NCI-H82 treated with DMSO at 0.1 percent for 48 hours (cell line): ENCODE measurements around the gene RELL1.

Experiments
- DNase-seq: peaks from one replicate; lab custom pipeline; 2025; ENCODE audit not compliant: unreplicated experiment; lab: John Stamatoyannopoulos, UW

Gene RELL1

DNA sequence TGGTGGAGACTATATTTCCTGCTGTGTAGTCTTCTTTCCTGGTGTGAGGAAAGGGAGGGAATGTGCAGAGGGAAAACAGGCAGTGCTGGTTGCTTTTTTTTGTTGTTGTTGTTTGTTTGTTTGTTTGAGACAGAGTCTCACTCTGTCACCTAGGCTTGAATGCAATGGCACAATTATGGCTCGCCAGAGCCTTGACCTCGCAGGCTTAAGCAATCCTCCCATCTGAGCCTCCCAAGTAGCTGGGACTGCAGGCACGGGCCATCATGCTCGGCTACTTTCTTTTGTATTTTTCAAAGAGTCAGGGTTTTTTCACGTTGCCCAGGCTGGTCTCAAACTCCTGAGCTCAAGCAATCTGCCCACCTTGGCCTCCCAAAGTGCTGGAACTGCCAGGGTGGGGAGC, 82.5 kb downstream of the RELL1 start:
- DNase-seq = no peak

DNA sequence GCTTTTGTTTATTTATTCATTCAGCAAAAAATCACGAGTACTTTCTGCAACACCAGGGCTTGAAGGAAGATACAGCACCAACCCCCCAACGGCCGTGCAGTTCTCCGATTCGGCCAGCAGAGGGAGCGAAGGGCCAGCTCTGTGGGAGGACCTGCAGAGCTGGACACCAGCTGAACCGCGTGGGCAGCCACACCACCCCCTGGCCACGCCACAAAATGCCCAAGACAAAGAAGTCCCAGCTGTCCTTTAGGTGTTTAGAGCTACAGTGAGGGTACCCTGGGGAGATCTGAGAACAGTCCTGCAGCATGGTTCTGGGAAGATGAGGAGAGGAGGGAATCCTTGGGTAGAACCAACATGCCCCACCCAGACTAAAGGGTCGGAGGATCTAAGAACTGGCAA, 83.1 kb downstream of the RELL1 start:
- DNase-seq = no peak

DNA sequence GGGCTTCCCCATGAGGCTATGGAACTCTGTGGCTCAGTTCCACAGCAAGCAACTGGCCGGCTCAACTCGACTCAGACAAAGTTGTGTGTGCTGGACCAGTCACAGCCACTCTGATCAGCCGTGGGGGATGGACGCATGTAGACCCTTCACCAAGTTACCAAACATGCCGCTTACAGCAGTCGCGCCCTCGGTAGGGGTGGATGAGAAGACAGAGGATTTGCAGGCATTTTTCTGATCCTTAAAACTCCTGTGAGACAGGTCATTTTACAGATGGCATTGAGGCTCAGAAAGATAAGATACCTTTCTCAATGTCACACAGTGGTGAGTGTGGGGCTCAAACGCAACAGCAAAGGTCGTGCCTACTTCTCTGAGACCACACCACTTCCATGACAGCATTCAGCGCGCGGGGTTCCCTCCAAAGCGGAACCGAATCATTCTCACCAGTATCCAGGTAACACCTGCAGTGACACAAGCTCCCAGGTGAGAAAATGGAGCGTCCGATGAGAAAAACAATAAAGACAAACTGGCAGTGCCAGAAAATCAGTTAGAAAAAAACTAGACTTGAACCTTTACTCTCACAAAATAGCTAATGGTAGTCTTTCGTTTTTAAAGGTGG, 83.6 kb downstream of the RELL1 start:
- DNase-seq = no peak

DNA sequence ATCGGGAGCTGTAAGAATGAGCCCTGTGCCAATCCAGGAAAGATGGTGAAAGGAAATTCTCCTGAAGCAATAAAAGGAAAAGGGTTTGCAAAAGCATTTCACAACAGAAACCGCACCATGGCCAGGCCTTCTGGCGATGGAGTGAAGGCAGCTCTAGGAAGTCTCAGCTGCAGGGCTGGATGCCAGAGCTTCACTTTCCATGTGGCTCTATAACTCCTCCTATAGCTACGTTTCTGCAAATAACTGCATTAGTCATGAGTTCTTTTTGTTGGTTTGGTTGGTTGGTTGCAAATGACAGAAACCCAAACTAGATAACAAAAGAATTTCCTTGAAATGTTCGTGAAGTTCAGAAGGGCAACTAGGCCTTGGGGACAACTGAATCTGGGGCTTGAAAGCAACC, 84.6 kb downstream of the RELL1 start:
- no peak for DNase-seq

DNA sequence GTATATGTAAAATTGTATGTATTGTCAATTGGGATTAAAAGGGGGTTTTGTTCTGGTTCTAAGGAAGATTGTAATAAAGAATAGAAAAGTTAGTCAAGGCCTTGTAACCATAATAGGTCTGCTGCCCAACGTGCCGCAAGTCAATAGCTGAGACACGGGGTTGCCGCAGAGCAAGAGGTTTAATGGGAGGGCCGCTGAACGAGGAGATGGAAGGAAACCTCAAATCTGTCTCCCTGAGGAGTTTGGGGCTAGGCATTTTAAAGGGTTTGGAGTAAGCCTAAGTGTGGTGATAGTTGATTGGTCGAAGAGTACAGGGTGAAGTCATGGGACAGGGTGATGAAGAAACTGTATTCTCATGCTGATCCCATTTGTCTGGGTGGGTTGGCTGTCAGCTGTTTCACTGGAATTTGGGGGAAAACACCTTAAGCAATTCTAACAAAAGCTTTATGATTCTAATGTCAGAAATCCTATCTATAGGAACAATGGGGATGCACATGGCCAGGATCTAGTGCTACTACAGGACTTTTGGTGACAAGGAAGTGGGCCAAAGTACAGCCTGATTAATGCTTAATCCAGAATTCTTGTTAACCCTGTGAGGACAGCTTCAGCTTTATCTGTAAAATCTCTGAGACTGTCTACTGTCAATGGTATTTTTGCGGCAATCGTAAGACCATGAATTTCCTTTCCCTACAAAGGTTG, 86.9 kb downstream of the RELL1 start:
- DNase-seq = no peak

DNA sequence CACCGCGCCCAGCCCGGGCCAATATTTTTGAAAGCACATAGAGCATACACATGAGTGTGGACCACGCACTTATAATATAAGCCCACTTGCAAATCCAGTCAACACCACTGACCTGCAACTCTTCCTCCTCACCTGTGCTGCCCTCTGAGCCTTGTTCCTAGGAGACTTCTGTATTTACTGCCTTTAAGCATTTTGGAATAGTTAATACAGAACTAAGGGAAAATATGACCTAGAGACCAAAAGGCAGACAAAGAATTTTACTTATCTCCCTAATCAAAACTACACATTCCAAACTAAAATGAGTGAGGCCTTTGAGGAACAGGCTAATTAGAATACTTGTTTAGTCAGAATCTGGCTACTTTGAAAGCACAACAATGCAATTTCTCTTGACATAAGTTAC, 89.1 kb downstream of the RELL1 start:
- no peak for DNase-seq

DNA sequence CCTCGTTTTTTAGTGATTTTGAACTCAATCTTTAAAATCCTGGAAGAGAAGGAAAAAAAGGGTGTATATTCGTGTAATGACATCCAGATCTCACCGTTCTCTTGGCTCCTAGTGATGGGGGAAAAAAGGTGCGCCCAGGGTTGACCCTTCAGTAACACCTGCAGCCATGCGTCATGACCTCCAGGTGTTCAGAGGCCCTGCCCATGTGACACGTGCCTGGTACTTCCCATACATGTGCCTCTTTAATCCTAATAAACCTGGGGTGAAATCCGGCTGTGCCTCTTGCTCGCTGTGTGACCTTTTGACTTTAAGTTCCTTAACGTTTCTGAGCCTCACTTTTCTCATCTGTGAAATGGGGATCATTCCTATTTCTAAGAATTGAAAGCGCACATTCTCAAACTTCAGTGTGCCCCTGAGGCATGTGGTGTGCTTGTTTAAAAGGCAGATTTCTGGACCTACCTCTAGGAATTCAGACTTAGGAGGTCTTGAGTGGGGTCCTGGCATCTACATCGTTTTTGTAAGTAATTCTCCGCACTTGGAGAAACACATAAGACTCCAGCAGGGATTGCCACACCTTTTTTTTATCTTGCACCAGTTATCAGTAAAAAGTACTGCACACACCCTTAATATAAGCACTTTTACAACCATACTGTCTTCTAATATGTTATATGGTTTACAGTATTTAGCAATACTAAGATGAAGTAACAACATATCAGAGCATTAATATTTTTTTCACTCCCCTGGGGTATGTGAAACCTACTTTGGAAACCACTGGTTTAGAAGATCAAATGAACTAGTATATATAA, 90.1 kb downstream of the RELL1 start:
- no peak for DNase-seq

DNA sequence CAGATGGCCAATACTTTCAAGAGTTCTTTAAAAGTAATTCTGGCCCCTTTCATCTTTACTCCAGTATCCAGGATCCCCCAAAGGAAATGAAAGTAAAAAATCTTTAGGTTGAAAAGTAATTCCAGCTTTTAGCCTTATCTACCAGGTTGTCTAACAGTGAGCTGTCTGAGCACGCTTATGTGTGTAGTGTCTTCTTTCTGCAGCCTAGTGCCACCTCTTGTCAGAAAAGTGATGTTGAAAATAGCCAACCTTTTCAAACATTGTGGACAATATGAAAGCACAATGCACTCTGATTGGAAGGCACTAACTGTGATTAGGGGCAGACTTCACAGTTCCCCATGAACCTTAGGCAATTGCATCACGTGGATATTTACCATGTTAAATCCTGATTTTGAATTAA, 92.1 kb downstream of the RELL1 start:
- DNase-seq = no peak

DNA sequence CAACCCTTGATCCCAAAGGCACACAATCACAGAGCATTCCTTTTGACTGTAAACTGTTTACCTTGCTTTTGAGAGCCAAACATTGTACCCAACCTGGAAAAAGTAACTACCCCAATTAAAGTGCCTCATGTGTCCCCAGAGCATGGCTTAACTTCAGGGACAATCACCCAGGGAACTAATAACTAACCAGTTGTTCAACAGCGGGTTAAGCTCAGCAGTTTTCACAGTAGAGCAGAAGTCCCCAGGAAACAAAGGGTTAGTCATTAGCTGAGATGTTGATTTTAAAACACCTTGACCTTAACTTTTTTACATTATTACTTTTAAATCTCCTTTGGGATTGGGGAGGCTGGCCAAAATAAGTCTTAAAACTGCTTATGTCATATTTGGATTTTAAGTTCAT, 94.8 kb downstream of the RELL1 start:
- DNase-seq = no peak

DNA sequence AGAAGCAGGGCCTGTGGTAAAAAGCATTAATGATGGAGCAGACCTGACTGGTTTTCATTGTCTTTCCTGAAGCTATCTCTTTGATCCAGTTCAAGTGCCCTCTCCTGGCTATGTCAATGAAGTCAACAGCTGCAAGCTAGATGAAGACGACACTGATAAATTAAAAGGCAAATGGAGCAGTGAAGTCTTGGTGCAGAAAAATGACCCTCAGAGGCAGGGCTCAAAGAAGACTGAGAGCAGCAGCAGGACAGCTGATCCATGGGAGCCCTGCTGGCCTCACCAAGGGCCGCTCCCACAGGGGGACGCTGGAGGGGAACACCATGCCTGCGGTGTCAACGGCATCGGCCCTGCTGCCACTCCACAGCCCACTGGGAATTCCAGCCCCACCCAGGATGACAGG, 96.2 kb downstream of the RELL1 start:
- no peak for DNase-seq

DNA sequence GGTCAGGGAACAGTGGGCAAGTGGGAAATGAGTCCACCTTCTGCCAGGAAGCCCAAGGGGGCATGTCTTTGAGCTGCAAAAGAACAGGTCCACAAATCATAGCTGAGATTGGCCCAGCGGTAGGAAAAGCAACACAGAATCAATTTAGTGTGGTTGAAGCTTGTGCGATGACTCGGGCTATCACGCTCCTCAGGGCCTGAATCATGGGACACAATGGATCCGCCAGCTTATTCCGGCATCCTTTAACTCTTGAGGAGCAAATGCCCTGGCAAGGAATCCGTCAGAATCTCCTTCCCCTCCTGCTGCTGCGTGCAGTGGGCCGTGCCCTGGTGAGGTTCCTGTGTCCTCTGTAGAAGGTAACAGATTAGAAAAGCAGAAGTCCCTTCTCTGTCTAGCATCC, 98.0 kb downstream of the RELL1 start:
- no peak for DNase-seq

DNA sequence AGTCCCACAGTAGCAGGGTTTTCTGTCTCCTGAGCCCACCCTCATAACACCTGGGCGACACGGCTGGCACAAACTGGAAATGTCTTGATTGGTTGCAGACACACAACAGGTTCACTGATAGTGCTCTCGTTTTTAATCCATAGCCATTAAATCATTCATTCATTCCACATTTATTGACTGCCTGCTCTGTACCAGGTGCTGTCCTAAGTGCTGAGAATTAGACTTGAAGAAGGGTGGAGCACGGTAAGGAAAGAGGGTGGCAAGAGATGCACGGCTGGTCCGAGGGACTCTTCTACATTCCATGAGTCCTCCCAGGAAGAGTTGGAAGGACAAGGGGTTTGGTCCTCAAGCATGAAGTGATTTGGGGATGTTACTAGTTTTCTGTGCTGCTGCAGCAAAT, 100.0 kb downstream of the RELL1 start:
- DNase-seq = no peak

DNA sequence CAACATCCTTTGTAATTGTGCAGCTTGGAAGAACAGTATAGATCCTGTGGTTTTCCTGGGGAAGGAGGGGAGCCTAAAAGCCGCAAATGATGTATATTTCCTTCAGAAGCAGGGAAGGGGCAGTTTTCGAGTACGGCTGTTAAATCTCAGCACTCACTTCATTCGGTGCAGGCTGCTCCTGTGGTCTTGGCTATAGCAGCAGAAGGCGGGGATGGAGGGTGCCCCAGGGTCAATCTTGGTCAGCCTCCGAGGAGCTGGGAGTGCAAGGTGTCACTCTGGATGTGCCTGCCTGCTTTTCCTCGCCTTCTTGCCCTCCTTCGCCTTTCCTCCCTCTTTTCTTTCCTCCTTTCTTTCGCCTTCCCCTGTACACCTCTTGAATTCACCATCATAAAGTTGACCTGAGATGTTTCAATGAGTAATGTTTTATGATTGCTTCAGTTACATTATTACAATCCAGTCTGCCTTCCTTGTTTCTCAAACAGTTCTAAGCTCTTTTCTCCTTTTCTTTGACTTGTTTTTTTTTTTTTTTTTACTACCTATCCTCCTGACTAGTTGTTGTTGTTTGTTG, 101.6 kb downstream of the RELL1 start:
- no peak for DNase-seq

DNA sequence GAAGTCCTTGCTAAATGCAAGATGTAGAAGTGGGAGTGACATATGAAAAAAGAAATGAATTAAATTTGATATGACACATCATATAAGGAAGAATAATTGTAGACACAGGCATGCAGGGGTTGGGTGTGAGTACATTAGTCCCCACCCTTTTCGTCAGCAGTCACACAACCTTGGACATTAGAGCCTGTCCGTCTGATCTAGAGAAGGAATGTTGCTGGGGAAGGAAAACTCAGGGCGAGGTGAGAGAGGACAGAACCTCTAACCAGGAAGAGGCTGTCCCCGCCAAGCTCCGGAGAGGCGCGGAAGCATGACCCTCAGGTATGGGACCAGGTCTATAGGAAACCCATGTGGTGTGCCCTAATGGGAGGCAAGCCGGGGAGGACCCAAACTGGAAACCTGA, 102.1 kb downstream of the RELL1 start:
- no peak for DNase-seq

DNA sequence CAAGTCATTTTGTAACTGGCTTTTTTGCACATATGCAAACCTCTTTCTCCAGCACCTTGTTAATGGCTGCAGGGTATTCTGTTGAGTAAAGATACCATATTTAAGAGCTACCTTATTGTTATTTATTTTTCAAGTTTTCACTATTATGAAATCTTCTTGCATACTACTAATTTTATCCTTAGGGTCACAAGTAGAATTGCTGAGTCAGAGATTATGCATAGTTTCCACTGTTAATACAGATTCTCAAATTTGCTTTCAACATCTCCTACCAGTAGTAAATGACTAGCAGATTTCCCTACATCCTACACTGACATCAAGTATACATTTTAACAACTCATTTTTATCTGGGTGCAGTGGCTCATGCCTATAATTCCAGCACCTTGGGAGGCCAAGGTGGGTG, 112.6 kb downstream of the RELL1 start:
- DNase-seq = no peak

DNA sequence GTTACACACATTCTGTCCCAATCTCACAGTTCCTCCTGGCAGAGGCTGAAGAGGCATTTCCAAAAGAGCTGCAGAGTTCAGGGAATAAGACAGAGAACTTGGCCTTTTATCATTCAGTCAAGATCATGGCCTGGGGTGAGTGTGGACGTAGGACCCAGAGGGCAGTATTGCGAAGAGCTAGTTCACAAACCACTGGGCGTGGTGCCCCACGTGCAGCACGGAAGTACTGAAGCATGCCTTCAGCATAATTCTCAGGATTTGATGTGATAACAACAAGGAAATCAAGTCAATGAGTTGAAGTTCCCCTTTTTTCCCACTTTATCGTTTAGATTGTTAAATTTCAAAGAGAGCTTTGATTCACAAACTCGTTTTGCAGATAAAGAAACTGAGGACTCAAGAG, 117.7 kb downstream of the RELL1 start:
- no peak for DNase-seq

DNA sequence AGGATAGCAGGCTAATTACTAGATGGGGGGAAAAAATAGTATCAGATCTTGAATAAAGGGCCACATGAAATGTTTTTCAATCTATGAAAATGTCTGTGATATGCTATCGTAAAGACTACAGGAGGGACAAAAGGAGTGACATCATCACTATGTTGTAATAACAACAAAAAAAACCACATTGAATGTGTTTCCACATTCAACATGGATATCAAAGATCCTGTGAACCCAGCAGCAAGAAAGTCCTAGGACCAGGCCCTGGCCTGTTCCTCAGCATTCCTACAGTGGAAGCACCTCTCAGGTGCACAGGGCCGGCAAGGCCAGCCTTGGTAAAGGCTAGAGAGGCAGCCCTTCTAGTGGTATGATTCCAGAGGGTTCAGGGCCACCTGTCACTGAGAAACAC, 118.3 kb downstream of the RELL1 start:
- no peak for DNase-seq

DNA sequence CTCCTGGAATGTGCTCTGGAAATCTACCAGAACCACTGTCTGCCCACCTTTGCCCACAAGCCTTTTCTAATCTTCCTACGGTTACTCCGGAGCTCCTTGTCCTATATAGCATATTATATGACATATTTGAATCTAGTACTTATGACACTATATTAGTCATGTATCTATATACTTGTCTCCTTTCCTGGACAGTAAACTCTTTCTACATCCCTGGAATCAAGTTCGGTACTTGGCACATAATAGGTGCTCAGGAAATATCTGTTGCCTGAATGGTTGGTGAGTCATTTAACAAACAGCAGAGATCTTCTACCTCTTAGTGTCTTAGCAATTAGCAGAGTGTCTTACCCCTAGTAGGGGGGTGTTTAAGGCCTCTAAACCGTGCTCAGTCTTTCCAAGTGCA, 123.6 kb downstream of the RELL1 start:
- DNase-seq = no peak

DNA sequence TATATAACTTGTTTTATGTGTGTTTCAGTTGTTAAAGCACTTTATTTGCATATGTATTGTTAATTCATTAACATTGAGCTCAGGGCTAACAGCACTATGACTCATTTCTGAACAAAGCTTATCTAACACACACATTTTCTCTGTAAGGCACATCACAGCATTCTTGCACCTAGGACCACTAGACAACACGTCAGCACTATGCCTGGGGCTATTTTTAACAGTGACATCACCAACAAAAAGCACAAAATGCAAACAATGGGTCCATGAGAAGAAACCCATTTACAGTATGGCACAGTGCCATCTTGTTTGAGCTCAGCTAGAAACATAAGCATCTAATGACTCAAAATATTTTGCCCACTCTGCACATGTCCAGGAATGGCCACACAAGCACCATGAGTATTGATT, 124.4 kb downstream of the RELL1 start:
- DNase-seq = no peak

DNA sequence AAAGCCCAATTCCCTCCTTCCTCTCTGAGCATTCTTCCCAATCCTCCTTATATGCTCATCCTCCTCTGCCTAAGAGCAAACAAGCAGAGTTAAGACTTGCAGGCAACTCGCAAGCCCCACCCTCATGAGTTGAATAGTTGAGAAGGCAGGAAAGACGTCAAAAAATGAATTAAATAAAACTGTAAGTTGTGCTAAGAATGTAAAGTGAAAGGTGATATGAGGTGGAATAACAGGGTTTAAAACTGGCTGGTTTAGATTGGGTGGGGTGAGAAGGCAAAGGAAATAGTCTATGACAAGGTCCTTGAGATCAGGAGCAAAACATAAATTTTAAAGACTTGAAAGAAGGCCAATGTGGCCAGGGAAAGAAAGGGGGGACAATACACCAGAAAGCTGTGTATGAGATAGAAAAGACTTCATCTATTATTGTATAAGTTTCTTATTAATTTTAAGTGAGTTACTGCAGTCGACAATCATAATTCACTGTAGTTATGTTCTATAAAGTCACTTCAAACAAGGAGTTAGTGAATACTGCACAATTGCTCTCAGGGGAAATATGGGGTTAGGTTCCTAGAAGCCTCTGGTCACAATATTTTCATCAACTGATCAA, 124.9 kb downstream of the RELL1 start:
- no peak for DNase-seq
